T-helper 1 cell treated with Interleukin-12 subunit alpha and Interleukin-12 subunit beta and Interleukin-4 antibody, amounts not matched to agents 30 ng/mL and 1 ng/mL, for 36 hours (primary cell): ENCODE results near the gene LHX3. TPM values are rescaled to one million over a fixed set of nuclear protein-coding genes. Genes with fewer than 3 reads are reported as not detected.
"Not testable (repeated sequence)": the region's sequence is repeated elsewhere in the genome, so short reads cannot be mapped to it uniquely, and the experiment has no call there.

Experiments
- intact Hi-C: fragments of 100-400 bp; cut with micrococcal nuclease; formaldehyde crosslinking; loops from one replicate; pipeline ENCODE4 v1.15.1; 2024
- total RNA-seq: library from RNA; stranded (reverse); gene quantifications from 2 replicates; pipeline ENCODE4 v1.2.3, GENCODE V29; 2022

Gene LHX3
- total RNA-seq, 1 donor from 2014 or later: not detected

DNA sequence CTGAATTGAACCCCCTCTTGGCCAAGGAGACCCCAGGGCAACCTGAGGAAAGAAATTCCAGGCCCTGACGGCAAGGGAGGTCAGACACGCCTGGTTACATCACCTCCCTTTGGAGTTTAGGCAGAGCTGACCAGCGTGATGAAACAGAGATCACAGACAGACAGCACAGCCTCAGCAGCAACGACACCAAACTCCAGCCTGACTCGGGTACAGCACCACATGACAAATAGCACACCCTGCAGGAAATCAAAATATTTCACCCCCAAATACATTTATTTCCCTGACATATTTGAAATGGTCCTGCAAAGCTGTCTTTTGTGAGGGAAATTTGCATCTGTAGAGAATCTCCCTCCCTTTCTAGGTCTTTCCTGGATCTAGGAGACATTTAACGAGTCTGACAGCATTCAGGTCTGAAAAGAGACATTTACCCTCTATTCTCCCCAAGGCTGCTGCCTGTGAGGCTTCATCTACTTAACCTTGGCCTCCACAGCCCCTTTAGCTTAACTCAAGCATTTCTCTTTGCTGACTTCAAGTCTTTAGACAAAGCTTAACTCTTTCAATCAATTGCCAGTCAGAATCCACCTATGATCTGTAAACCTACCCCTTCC lies 38.1 kb upstream of the LHX3 start:
- intact Hi-C loops: loop anchor here (5.0 to 10.0 kb wide), 2 partner anchors 136 to 278 kb away; partner anchors contain the start of gene UBAC1

DNA sequence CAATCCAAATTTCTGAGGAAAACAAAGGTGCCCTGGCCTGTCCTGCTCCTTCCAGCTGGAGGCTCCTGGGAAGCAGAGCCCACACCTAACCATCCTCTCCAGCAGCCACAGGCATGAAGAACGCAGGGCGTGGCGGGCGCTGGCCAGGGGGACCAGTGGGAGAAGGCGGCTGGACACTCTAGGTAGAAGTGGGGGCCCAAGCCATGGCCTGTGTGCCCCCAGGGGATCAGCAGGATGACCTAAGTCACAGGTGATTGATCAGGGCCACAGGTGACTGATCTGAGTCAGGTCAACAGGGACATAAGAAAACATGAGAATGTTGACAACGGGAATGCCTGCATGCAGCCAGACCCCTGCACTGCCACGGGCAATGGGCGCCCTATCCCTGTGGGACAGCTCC lies 37.3 kb upstream of the LHX3 start:
- intact Hi-C loops: loop anchor here (5.0 to 10.0 kb wide), 2 partner anchors 135 to 277 kb away; partner anchors contain the start of gene UBAC1

DNA sequence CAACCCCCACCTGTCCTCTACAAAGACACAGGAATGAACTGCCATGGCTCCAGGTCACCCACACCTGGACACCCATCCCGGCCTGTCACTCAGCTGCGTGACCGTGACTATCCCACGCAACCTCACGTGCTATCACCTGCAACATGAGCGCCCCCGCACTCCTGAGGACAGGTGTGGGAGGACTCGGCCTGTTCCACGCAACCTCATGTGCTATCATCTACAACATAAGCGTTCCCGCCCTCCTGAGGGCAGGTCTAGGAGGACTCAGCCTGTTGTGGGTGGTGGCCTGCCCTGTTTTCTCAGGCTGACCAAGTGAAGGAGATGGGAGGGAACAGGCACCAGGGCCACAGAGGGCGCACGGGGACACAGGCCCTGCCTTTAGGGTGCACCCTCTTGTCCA lies 36.6 kb upstream of the LHX3 start:
- intact Hi-C loops: loop anchor here (5.0 to 10.0 kb wide), 2 partner anchors 134 to 277 kb away; partner anchors contain the start of gene UBAC1

DNA sequence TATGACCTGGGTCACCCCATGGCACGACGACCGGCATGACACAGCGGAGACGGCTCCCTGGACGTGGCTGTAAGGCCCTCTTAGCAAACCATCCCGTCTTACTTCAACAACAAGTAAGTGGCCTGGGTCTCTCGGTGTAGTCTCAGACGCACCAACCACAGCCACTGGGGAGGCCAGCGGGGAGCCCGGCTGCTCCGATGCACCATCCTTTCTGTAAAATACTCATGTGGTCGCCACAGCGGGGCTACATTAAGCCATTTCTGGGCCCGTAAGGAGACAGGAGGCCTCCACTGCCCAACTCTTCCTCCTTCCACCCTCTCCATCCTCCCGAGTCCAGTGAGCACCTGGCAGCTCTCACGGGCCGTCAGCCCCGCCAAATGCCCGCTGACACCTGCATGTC lies 36.0 kb upstream of the LHX3 start:
- intact Hi-C loops: loop anchor here (5.0 to 10.0 kb wide), 2 partner anchors 134 to 276 kb away; partner anchors contain the start of gene UBAC1

DNA sequence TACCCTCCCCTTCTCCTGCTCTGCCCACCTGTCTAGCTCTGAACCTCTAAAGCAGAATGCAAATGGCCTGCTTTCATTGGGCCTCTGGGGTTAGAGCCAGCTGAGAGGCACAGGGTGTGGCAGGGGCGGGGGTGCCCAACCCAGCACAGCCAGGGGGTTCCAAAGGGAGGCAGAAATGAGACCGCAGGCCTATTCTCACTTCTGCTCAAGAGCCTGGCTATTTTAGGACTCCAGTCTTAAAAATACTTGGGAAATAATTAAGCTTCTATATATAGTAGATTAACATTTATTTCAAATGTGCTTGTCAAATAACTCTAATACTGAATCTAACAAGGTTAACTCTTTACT lies 35.0 kb upstream of the LHX3 start:
- intact Hi-C loops: loop anchor here (5.0 to 10.0 kb wide), 2 partner anchors 133 to 275 kb away; partner anchors contain the start of gene UBAC1

DNA sequence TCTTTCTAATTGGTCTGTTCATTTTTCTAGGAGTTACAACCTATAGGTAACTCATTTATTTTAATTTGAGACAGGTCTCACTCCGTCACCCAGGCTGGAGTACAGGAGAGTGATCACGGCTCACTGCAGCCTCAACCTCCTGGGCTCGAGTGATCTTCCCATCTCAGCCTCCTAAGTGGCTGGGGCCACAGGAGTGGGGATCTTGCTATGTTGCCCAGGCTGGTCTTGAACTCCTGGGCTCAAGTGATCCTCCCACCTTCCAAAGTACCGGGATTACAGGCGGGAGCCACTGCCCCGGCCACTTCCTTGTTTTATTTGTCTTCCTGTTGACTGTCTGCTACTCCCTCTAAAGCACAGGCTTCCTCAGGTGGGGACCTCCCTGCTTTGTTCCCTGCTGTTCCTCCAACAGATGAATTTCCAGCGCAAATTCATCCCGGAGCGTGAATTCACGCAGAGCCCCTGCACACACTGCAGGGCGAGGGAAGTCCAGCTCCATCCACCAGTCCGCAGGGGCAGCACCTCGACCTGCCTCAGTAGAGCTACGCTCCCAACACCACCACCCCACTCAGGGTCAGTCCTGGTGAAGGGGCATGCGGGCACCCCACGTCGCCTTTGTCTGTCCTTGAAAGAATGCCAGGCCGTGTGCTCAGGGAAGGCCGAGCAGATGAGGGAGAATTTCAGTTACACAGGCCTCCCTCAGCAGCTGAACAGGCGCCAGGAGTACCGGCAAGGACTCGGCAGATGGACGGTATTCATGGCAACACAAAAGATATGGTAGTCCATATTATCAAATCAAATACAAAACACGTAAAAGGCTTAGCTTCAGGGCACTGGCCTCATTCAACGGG lies 34.4 kb upstream of the LHX3 start:
- intact Hi-C loops: no loop called here

DNA sequence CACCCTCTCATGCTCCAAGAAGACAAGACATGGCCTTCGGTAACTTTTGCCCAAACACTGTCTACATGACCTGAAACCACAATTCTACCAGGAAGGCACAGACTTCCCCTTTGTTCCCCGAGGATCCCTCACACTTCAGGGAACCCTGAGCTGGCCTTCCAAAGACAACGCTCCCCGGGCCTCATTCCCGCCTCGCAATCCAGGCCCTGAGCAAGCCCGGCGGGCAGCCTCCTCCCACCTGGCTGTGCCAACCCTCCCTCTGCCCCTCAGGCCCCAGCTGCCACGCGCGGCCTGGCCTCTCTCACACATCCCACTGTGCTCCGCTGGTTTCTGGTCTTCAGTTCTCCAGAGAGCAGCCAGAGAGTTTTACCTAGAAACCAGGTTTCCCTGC lies 33.4 kb upstream of the LHX3 start:
- intact Hi-C loops: no loop called here

DNA sequence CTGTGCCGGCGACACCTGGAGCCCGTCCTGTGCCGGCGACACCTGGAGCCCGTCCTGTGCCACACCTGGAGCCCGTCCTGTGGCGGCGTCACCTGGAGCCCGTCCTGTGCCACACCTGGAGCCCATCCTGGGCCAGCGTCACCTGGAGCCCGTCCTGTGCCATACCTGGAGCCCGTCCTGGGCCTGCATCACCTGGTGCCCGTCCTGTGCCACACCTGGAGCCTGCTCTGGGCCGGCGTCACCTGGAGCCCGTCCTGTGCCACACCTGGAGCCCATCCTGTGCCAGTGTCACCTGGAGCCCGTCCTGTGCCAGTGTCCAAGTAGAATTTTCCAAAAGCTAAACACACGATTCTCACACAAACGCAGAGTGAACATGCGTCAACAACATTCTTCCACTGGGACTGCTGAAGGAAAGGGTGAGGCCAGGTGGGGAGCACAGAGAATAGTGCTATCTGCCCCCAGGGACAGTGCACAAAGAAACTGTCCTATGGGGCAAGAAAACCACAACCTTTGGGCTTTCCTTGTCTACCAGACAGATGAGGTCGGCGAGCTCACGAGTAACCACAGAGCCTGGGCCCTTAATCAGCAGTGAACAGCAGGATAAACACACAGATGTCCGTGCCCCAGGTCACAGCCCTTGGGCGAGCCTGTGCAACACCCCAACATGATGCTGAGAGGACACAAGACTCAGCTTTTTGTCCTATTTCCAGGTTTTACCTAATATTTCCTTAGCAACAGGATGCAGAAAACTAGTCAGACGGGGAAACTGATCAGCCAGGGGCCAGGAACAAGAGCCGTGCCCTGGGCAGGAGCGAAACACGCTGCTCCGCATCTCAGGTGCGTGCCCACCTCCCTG lies 32.8 kb upstream of the LHX3 start:
- intact Hi-C loops: no loop called here

DNA sequence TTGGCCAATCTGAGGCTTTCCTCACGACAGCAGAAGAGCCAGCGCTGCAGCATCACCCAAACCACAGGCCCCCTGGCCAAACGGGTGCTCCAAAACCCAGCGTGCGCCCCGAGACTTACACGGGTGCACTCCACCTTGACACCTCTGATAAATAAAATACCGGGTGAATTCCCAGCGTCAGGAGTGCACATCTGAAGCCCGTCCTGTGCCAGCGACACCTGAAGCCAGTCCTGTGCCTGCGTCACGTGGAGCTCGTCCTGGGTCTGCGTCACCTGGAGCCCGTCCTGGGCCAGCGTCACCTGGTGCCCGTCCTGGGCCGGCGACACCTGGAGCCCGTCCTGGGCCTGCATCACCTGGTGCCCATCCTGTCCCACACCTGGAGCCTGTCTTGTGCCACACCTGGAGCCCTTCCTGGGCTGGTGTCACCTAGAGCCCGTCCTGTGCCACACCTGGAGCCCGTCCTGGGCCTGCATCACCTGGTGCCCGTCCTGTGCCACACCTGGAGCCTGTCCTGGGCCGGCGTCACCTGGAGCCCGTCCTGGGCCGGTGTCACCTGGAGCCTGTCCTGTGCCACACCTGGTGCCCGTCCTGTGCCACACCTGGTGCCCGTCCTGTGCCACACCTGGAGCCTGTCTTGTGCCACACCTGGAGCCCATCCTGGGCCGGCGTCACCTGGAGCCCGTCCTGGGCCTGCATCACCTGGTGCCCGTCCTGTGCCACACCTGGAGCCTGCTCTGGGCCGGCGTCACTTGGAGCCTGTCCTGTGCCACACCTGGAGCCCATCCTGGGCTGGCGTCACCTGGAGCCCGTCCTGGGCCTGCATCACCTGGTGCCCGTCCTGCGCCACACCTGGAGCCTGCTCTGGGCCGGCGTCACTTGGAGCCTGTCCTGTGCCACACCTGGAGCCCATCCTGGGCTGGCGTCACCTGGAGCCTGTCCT lies 31.8 kb upstream of the LHX3 start:
- intact Hi-C loops: not testable (repeated sequence)

DNA sequence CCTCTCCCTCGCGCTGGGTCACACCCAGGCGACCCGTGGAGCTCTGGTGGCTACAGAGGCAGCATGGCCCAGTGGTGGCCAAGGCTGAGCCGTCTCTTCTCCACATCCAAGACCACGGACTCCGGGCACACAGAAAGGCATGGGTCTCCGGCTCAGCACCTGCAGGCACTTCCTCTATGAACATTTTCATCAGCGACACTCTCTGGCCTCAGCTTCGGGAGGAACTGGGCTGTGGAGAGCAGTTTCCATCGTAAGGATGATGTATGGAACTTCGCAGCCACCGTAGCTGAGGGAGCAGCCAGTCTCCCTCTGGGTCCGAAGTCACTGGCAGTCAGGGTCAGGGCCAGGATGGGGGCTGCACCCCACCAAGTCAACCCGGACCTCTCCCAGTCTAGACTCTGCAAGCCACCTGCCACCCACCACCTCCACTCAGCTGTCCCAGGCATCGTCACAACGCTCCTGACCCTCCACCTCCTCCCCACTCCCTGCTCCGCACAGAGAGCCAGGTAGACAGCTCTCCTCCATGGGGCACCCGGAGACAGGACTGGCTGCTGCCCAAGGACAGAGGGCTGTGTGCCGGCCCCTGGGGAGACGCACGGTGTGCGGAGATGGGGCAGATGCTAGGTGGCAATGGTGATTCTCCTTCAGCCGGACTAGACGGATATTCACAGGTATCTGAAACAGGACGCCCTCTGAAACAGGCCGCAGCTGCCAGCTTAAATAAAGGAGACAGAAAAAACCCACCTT lies 31.0 kb upstream of the LHX3 start:
- intact Hi-C loops: no loop called here

DNA sequence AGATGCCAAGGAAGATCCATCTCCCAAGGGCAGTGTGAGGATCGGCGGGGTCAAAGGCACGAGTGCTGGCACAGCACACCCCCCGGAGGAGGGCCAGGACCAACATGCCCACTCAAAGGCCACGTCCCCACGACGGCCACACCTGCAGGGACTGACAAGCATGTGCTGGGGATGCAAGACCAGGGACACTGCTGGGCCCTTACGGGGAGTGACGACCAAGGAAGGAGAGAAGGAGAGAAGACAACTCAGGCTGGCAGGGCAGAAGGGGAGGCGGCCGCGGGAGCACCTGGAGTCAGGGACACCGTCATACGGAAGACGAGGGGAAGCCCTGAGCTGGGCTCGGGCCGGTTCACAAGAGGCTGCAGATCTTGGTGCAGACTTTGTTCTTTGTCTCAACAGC lies 30.2 kb upstream of the LHX3 start:
- intact Hi-C loops: no loop called here

DNA sequence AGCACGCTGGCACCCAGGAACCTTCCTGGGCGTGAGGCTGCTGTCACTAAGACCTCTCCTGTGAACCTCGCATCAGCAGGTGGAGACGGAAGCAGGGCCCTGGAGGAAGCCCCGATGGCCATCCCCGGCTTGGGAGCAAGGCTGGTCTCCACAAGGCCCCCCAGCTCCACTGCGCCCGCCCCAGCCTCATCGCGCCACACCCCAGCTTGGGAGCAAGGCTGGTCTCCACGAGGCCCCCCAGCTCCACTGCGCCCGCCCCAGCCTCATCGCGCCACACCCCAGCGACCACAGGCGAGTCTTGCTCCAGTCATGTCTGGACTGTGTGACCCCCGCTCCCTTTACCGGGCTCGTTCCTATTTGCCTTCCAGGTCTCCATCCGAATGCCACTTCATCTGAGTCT lies 29.7 kb upstream of the LHX3 start:
- intact Hi-C loops: loop anchor here (5.0 kb wide), 1 partner anchor 62 kb away; no protein-coding TSS in a partner anchor

DNA sequence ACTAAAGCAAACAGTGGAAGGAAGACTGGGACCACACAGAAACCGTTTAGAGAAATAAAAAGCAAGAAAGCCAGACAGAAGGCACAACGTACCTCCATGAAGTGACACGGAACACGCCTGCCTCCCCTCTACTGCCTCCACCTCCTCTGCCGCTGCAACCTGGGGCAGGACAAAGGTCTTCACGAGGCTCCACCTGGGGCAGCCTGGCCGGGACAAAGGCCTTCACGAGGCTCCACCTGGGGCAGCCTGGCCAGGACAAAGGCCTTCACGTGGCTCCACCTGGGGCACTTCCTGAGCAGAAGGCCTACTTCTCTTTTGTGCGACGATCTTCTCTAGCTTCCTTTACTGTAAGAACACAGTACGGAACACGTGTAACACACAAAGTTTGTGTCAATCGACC lies 28.9 kb upstream of the LHX3 start:
- intact Hi-C loops: loop anchor here (5.0 kb wide), 1 partner anchor 62 kb away; no protein-coding TSS in a partner anchor

DNA sequence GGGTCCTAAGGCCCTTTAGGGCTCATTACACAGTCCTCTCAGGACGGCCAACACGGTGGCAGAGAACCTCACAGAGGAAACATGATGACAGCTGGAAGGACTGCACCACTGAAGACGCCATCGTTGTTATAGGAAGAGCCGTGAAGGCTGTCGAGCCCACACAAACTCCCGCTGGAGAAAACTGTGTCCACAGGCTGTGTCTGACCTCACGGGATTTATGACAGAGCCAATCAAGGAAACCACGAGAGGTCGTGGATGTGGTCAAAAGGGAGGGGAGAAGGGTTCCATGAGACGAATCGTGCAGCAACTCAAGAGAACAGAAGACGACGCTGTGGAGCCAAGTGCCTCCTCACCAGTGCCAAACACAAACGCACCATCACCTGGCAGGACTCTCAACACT lies 28.5 kb upstream of the LHX3 start:
- intact Hi-C loops: loop anchor here (5.0 kb wide), 1 partner anchor 61 kb away; no protein-coding TSS in a partner anchor

DNA sequence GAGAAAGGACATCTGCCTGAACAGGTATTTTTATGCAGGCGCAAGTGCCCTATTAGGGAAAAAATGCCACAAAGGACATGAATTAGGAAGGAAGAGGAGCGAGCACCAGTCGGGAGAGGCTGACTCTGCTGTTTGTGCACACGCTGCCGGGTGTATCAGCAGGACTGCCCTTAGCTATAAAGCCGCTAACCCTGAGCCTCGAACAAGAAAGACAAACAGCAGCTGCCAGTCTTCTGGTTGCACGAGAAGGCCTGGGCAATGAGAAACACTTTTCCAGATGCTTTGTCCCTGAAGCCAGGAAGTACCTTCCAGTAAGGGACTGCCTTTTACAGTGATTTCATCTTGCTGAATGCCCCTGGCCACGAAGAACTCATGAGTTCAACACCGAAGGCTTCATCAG lies 28.0 kb upstream of the LHX3 start:
- intact Hi-C loops: loop anchor here (1.0 to 5.0 kb wide), 3 partner anchors 12 to 61 kb away; partner anchors contain the start of gene QSOX2

DNA sequence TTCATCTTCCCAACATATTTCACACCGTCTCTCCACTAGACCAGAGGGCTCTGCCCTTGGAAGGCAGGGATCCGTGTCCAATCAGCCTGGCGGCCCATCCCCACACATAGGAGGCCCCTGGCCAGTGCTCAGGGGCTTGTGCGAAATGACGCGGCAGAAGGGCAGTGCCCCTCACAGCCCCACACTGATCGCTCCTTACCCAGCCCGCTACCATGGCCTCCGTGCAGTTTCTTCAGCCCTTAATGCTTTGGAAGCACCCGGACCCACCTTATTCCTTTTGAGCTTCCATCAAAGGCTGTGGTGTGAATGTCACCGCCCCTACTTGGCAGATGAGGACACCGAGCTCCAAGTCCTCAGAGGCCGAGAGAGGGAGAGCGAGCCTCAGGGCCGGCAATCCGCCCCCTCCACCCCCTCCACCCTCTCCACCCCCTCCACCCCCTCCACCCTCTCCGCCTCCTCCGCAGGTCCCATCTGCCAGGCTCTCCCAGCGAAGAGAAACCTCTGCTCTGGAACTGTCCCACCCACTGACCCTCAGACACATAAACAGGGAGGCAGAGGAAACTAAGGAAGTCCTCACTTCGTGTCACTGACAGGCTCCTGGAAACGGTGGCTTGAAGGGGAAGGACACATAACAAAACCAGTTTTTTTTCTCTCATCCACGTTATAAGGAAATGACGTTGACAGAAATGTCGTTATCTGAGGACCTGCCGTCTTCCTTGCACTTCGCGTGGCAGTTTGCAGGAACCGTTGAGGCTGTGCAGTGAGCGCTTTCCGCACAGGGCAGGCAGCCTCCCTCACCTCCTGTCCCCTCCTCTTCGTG lies 26.8 kb upstream of the LHX3 start:
- intact Hi-C loops: loop anchor here (1.0 to 5.0 kb wide), 3 partner anchors 14 to 59 kb away; partner anchors contain the start of gene QSOX2

DNA sequence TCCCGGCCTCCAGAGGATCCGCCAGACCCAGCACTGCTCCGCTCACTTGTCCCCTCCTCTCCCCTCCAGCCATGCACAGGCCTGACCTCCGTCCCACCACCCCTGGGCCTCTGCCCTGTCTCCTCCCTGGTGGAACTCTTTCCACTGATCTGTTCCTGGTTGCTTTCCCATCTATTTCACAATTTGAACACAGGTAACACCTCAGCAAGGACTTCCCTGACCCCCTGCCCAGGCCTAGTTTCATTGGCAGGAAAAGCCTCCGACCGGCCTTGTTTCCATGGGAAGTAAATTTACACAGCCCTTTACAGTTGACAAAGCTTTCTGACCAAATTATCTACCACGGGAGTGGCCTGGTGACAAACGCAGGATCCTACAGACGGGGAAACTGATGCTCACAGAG lies 25.8 kb upstream of the LHX3 start:
- intact Hi-C loops: loop anchor here (5.0 kb wide), 1 partner anchor 58 kb away; no protein-coding TSS in a partner anchor

DNA sequence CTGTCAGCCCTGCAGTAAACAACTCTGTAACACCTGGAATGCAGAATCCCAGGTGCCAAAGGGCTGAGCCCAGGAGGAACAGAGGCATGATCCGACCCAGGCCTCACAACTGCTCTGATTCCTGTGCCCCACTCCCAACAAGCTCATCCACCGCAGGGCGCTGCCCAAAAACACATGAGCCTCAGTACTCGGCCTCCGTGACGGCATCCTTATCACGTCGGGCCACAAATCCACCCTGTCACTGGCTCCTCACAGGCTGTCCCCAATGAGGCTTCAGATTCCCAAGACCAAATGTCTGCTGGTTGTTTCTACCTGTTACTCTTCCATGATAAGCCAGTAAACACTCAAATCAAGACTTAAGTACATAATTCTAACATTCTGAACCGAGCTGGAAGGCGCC lies 25.4 kb upstream of the LHX3 start:
- intact Hi-C loops: loop anchor here (5.0 kb wide), 1 partner anchor 58 kb away; no protein-coding TSS in a partner anchor
